Karpas-422 (cell line): ENCODE results near the gene GLRX. TPM values are rescaled to one million over a fixed set of nuclear protein-coding genes. Genes with fewer than 3 reads are reported as not detected.

Experiments used
- DNase-seq: peaks from one replicate; pipeline ENCODE4 v3.0.0-alpha.2; 2015
- H2AFZ ChIP-seq: fragments of 200-600 bp; sonication (generic); 2 replicates; pipeline ENCODE4 v1.6.1; 2014; ENCODE audit warnings: antibody characterized with exemption, low read length, mixed read lengths
- H3K27ac ChIP-seq: fragments of 200-600 bp; sonication (generic); 2 replicates; pipeline ENCODE4 v1.5.1; 2014; ENCODE audit warnings: mild to moderate bottlenecking, low read length, moderate library complexity
- H3K27me3 ChIP-seq: fragments of 200-600 bp; sonication (generic); 2 replicates; pipeline ENCODE4 v1.6.1; 2014; ENCODE audit warnings: low read length, mixed read lengths
- H3K36me3 ChIP-seq: fragments of 200-600 bp; sonication (generic); 2 replicates; pipeline ENCODE4 v1.6.1; 2014; ENCODE audit warnings: low read length, mixed read lengths; ENCODE audit not compliant: insufficient read depth
- H3K4me1 ChIP-seq: fragments of 200-600 bp; sonication (generic); 2 replicates; pipeline ENCODE4 v1.6.1; 2014; ENCODE audit warnings: mild to moderate bottlenecking, low read length, mixed read lengths
- H3K4me2 ChIP-seq: fragments of 200-600 bp; sonication (generic); 2 replicates; pipeline ENCODE4 v1.6.1; 2014; ENCODE audit warnings: low read length, low read depth, mild to moderate bottlenecking; ENCODE audit not compliant: poor library complexity, severe bottlenecking
- H3K4me3 ChIP-seq: fragments of 200-600 bp; sonication (generic); 2 replicates; pipeline ENCODE4 v1.5.1; 2014; ENCODE audit warnings: mild to moderate bottlenecking, antibody characterized with exemption, low read length, mixed read lengths
- H3K79me2 ChIP-seq: fragments of 200-600 bp; sonication (generic); 2 replicates; pipeline ENCODE4 v1.6.1; 2014; ENCODE audit warnings: mild to moderate bottlenecking, low read length, mixed read lengths
- H3K9ac ChIP-seq: fragments of 200-600 bp; sonication (generic); 2 replicates; pipeline ENCODE4 v1.6.0; 2014; ENCODE audit warnings: low read length
- H3K9me2 ChIP-seq: fragments of 200-600 bp; sonication (generic), shearing (Covaris generic); replicated peaks from 2 replicates; pipeline ENCODE4 v1.6.0; 2014; ENCODE audit warnings: mild to moderate bottlenecking, low read length, moderate library complexity; ENCODE audit not compliant: insufficient read depth
- H3K9me3 ChIP-seq: fragments of 300-700, 200-600 bp; sonication (generic); 2 replicates; pipeline ENCODE4 v1.6.1; 2014; ENCODE audit warnings: low read length, mixed read lengths
- H4K20me1 ChIP-seq: fragments of 200-600 bp; sonication (generic); 2 replicates; pipeline ENCODE4 v1.6.1; 2014; ENCODE audit warnings: mild to moderate bottlenecking, antibody characterized with exemption, low read length, low read depth; ENCODE audit not compliant: insufficient read depth
- total RNA-seq: library from RNA; depleted of rRNA; stranded (reverse); fragments of >200 nt; shearing (Covaris generic); gene quantifications from 2 replicates; pipeline ENCODE4 v1.2.3, GENCODE V29; 2014; ENCODE audit warnings: low replicate concordance

The GLRX gene
- total RNA-seq, 1 experiment from 2014 or later, result 16.3 TPM

DNA sequence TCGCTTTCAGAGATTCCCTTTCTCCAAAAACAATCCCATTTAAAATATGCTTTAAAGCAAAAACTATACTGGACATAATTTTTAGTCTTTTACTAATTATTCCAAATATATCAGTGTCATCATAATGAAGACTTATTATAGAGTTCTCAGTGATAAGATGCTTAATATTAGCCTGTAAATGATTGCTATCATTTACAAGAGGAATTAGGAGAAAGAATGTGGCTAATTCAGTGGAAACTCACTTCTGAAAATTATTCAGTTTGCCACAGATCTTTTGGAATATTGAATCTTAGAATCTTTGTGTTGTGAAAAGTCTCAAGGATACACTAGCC lies 24.7 kb upstream of the GLRX start:
- Histone ChIP-seq H3K79me2 (no peaks in the 10 kb centered on the region), H3K9ac (no peak overlapping the region), H3K36me3 (no peaks in the 10 kb centered on the region), H3K27ac (no peak overlapping the region), H3K4me2 (no peak overlapping the region), H3K4me3 (no peak overlapping the region), H4K20me1 (no peaks in the 10 kb centered on the region), H3K4me1 (peaks cover 4% of the 10 kb centered on the region; the same call in 1 of the 2 replicates), H3K9me2 (no peaks in the 10 kb centered on the region), H3K27me3 (no peaks in the 10 kb centered on the region), H2AFZ (no peak overlapping the region), H3K9me3 (no peaks in the 10 kb centered on the region)
- DNase-seq, result no peak

DNA sequence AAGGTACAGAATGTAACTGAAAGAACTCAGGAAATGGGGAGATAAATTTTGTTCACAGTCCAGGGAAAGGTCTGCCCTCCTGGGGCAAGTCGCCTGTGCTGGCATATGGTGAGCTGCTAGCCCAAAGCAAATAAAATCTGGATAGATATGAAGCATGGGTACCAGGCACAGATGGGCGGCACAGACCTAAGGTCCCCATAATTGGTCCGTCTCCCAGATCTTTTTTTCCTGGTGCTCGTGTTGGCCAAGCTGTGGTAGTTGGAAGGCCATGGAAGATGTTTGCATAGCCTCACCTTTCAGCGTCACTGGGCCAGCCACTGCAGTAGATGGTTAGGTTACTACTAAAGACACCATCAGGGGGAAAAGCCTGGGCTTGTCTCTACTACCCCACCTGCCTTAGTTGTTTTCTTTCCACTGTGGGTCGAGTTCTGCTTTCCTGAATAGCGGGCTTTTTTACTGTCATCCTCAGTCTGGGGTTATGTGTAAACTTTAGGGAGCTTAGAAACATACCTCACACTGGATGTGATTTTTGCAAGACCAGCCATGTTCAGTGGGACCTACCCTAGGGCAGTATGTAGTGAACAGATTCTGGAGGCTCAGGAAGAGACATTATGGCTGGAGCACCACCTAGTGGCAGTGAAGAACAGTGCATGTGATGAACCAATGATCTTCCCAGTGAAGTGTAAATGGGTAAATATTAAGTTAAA lies 24.2 kb upstream of the GLRX start:
- peak; percentile 85 for DNase-seq
- no peaks in the 10 kb centered on the region for H3K27me3 ChIP-seq
- H3K79me2 ChIP-seq, result no peaks in the 10 kb centered on the region
- no peak overlapping the region for H3K4me2 ChIP-seq
- peaks cover 4% of the 10 kb centered on the region; the same call in 1 of the 2 replicates for H3K4me1 ChIP-seq
- no peaks in the 10 kb centered on the region for H3K9me2 ChIP-seq
- no peak overlapping the region for H2AFZ ChIP-seq
- no peak overlapping the region for H3K9ac ChIP-seq
- no peak overlapping the region for H3K4me3 ChIP-seq
- no peaks in the 10 kb centered on the region for H3K36me3 ChIP-seq
- H3K9me3 ChIP-seq, result no peaks in the 10 kb centered on the region
- no peak overlapping the region for H3K27ac ChIP-seq
- no peaks in the 10 kb centered on the region for H4K20me1 ChIP-seq

DNA sequence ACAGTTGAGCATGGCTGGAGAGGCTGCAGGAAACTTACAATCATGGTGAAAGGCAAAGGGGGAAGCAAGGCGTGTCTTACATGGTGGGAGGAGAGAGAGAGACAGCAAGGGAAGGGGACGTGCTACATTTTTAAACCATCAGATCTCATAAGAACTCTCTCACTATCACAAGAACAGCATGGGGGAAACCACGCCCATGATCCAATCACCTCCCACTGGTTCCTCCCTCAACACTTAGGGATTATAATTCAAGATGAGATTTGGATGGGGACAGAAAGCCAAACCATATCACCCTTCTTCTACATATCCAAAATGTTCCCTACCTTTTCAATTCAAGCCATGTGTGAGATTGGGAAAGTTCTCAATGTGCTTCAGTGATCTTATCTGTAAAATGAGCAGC lies 22.9 kb upstream of the GLRX start:
- no peak for DNase-seq
- no peak overlapping the region for H3K27ac ChIP-seq
- H3K4me1 ChIP-seq, result peaks cover 4% of the 10 kb centered on the region; the same call in 1 of the 2 replicates
- no peak overlapping the region for H3K4me3 ChIP-seq
- no peaks in the 10 kb centered on the region for H3K79me2 ChIP-seq
- H3K36me3 ChIP-seq, result no peaks in the 10 kb centered on the region
- no peaks in the 10 kb centered on the region for H3K9me2 ChIP-seq
- H4K20me1 ChIP-seq, result no peaks in the 10 kb centered on the region
- H3K4me2 ChIP-seq, result no peak overlapping the region
- no peak overlapping the region for H3K9ac ChIP-seq
- no peak overlapping the region for H2AFZ ChIP-seq
- no peaks in the 10 kb centered on the region for H3K9me3 ChIP-seq
- no peaks in the 10 kb centered on the region for H3K27me3 ChIP-seq

DNA sequence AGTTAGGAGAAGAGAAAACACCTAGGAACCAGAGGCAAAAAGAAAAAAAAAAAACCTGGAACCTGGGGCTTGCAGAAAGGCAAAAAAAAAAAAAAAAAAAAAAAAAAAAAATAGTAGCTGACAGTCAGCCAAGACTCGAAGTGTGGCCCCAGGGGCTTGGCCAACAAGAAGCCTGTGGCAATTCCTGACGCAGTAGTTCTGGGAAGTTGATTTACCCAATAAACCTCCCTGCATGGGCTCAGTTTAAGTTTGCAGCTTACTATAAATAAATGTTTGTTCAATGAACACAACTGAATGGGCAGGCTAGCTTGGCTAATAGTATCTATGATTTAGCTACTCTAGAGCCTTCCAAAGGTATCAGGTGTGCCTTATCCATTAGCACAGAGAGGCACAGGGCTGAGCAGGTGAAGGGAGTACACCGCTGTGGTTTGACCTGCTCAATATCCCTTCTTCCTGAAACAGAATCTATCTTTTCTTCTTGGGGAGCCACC lies 21.3 kb upstream of the GLRX start:
- Histone ChIP-seq H3K27me3 (no peaks in the 10 kb centered on the region), H3K27ac (no peak overlapping the region), H3K4me2 (no peak overlapping the region)

DNA sequence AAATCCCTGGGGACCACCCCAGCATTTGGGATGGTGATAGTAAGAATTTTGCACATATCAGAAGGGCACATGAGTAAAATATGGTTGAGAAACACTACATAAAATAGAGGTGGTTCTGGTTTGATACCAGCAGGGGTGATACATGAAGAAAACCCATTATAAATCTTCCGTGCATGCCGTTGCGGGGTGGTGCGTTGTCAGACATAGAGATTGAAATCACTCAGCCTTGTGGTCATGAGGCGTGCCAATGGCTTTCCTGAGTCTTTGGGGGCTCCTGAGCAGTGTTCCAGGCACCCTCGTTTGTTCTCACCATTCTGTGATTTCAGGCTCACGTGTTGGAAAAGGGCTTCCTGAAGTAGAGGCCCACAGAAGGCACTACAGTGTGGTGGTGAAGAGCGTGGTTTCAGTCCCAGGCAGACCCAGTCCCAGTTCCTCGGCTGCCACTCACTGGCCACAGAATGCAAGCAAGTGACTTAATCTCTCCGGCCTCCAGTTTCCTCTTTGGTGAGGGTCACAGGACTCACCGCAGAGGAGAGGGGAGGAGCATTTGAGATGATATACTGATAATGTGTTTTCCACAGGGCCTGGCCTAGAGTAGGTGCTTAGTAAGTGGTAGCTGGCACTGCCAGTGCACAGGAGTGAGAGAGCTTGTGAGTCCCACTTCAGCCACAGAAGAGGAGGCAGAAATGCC lies 20.5 kb upstream of the GLRX start:
- H2AFZ ChIP-seq, result no peak overlapping the region

More for the DNA sequence above, 21.3 kb upstream of the GLRX start:
- Histone ChIP-seq H3K9ac (no peak overlapping the region), H3K36me3 (no peaks in the 10 kb centered on the region), H3K79me2 (no peaks in the 10 kb centered on the region), H3K4me3 (no peak overlapping the region), H3K9me2 (no peaks in the 10 kb centered on the region), H3K9me3 (no peaks in the 10 kb centered on the region), H2AFZ (no peak overlapping the region), H3K4me1 (peaks cover 4% of the 10 kb centered on the region; the same call in 1 of the 2 replicates), H4K20me1 (no peaks in the 10 kb centered on the region)
- no peak for DNase-seq

DNA sequence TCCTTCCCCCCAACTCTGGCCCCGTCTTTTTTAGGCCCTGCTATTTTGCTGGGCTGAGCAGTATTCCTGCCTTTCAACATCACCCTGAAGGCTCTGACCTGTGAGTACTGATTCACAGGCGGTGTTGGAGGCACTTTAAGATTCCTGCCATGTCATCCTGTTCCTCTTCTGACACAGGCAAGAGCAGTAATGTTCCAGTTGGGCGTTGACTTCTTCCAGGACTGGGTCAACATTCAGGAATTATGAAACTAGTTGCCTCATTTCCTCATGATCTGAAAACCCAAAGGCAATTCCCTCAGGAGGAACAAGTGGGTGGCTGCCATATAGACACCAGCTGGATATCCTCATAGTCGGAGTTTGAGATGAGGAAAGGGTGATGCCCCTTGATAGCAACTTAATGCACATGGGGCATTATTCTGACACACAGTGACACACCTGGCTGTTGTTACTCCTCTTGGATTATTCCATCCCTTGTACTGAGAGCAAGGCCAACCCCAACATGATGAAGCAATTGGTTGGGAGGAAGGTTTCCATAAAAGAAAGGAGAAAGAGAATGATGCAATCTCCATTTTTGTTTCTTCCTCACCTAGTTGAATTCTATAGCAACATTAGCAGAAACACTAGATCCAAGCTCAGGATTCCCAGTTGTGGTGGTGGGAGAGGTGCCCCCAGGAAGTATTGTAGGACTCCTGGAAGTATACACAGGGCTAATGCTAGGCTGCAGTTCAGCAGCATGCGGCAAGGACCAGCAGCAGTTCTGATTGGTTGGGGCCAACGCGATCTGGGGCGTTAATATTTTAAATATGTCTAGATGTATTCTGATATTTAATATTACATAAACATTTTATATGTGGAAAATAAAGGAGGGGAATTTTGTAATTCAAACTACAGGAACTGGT lies 19.6 kb upstream of the GLRX start:
- no peak overlapping the region for H2AFZ ChIP-seq
- H3K36me3 ChIP-seq, result no peaks in the 10 kb centered on the region
- H3K4me1 ChIP-seq, result peaks cover 4% of the 10 kb centered on the region; the same call in 1 of the 2 replicates
- no peaks in the 10 kb centered on the region for H3K79me2 ChIP-seq
- no peaks in the 10 kb centered on the region for H3K9me3 ChIP-seq
- H3K9ac ChIP-seq, result no peak overlapping the region
- H3K4me2 ChIP-seq, result no peak overlapping the region
- no peak overlapping the region for H3K4me3 ChIP-seq
- no peaks in the 10 kb centered on the region for H3K9me2 ChIP-seq
- H4K20me1 ChIP-seq, result no peaks in the 10 kb centered on the region
- no peaks in the 10 kb centered on the region for H3K27me3 ChIP-seq
- DNase-seq, result no peak
- H3K27ac ChIP-seq, result no peak overlapping the region

More for the DNA sequence above, 20.5 kb upstream of the GLRX start:
- H3K4me3 ChIP-seq, result no peak overlapping the region
- H3K4me1 ChIP-seq, result peaks cover 4% of the 10 kb centered on the region; the same call in 1 of the 2 replicates
- no peaks in the 10 kb centered on the region for H3K36me3 ChIP-seq
- H3K4me2 ChIP-seq, result no peak overlapping the region
- no peak overlapping the region for H3K27ac ChIP-seq
- no peaks in the 10 kb centered on the region for H4K20me1 ChIP-seq
- no peaks in the 10 kb centered on the region for H3K79me2 ChIP-seq
- no peaks in the 10 kb centered on the region for H3K27me3 ChIP-seq
- H3K9ac ChIP-seq, result no peak overlapping the region
- DNase-seq, result peak; percentile 71
- no peaks in the 10 kb centered on the region for H3K9me3 ChIP-seq
- no peaks in the 10 kb centered on the region for H3K9me2 ChIP-seq

DNA sequence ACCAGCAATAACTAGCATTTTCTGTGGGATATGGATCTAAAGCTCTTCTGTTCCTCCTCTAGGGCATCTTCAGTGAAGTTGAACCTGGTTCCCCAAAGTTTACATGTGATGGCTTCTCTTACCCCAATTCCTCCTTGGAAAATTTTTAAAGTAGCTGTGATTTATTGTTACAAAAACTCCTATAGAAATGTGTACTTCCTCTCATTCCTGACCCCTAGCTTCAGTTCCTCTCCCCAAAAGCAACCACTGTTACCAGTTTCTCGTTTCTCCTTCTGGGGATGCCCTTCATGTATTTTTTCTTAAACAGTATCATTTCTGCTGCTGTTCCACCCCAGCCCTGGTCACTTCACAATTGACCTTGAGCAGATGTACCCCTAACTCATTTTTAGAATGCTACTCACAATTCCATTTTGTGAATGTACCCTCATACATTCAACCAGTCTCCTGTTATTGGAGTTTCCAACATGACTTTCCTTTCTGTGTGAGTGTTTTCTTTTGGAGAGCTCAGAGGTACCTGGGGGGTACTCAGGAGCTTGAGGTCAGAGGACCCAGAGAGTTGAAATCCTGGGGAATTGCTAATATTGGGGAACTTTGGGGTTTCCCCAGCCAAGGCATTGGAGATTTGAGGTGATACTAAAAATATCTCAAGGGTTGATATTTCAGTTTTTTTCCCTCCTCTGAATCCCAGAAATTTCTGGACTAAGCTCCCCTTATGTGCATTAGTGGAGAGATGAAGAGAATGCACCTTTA lies 18.6 kb upstream of the GLRX start:
- no peak overlapping the region for H3K4me2 ChIP-seq

More for the DNA sequence above, 18.6 kb upstream of the GLRX start:
- peaks cover 4% of the 10 kb centered on the region for H3K4me1 ChIP-seq
- no peak overlapping the region for H2AFZ ChIP-seq
- no peak overlapping the region for H3K9ac ChIP-seq
- H4K20me1 ChIP-seq, result no peaks in the 10 kb centered on the region
- H3K27ac ChIP-seq, result no peak overlapping the region
- H3K27me3 ChIP-seq, result no peaks in the 10 kb centered on the region
- no peaks in the 10 kb centered on the region for H3K36me3 ChIP-seq
- H3K9me2 ChIP-seq, result no peaks in the 10 kb centered on the region
- H3K4me3 ChIP-seq, result no peak overlapping the region
- no peaks in the 10 kb centered on the region for H3K79me2 ChIP-seq
- no peak for DNase-seq
- no peaks in the 10 kb centered on the region for H3K9me3 ChIP-seq
